Endothelial cell of umbilical vein (primary cell): ENCODE data around the gene SPIRE1. TPM values are rescaled to one million over a fixed set of nuclear protein-coding genes. Genes with fewer than 3 reads are reported as not detected.

Experiments
- BruUV-seq: library from RNA; stranded (reverse); fragments of 400-500 nt; replicated peaks from 2 replicates; lab custom pipeline; 2021; lab: Mats Ljungman, UMichigan
- CTCF ChIA-PET: fragments of 300-600, 350-600 bp; sonication (Branson Sonifier 250); formaldehyde crosslinking; loops from one replicate; lab custom pipeline; 2021; ENCODE audit warnings: antibody characterized with exemption, inconsistent platforms; lab: Charles Lee
- POLR2A ChIA-PET: fragments of 300-600, 350-600 bp; sonication (Branson Sonifier 250); formaldehyde crosslinking; loops from one replicate; lab custom pipeline; 2021; ENCODE audit warnings: antibody characterized with exemption, inconsistent platforms; lab: Charles Lee
- DNase-seq: peaks from one replicate; pipeline ENCODE4 v3.0.0-alpha.2; 2011; ENCODE audit warnings: low read depth, low spot score
- FAIRE-seq: peaks from 2 replicates; lab custom pipeline; 2011; peaks lifted over from hg19 to GRCh38; lab: Jason Lieb, UNC
- H2AFZ ChIP-seq: 2 replicates; pipeline ENCODE4 v1.6.0; 2012; ENCODE audit warnings: low read depth, low read length, control low read depth, inconsistent platforms
- H3K27ac ChIP-seq: 2 replicates; pipeline ENCODE4 v1.5.1; 2011; ENCODE audit warnings: low read depth, mild to moderate bottlenecking, control low read depth, low read length, moderate library complexity; ENCODE audit not compliant: insufficient read depth
- H3K27me3 ChIP-seq, 2 experiments: 2 replicates each; pipeline versions ENCODE4 v1.6.0 to v1.6.1; 2011; ENCODE audit warnings: low read length in 2 of 2, mixed read lengths in 1 of 2; ENCODE audit not compliant: control insufficient read depth in 2 of 2, insufficient read depth in 2 of 2
- H3K36me3 ChIP-seq, 2 experiments: 2 replicates in 1 of 2; 3 replicates in 1 of 2; pipeline ENCODE4 v1.5.1; 2011; ENCODE audit warnings: low read length in 2 of 2, mild to moderate bottlenecking in 1 of 2, moderate library complexity in 1 of 2; ENCODE audit not compliant: control insufficient read depth in 2 of 2, insufficient read depth in 2 of 2; ENCODE audit errors: extremely low read depth in 1 of 2
- H3K4me1 ChIP-seq: 3 replicates; pipeline ENCODE4 v1.5.1; 2011; ENCODE audit warnings: mild to moderate bottlenecking, low read length; ENCODE audit not compliant: control insufficient read depth, insufficient read depth; ENCODE audit errors: extremely low read depth
- H3K4me2 ChIP-seq: 2 replicates; pipeline ENCODE4 v1.6.1; 2011; ENCODE audit warnings: low read length, control low read depth, mixed read lengths; ENCODE audit not compliant: insufficient read depth
- H3K4me3 ChIP-seq, 3 experiments: fragments of 200-600 bp in 1 of 3; sonication (generic), shearing (Covaris generic) in 1 of 3; replicated peaks in 1 of 3; 2 replicates each; pipeline ENCODE4 v1.5.1; 2011 to 2016; ENCODE audit warnings: control low read depth in 3 of 3, low read length in 3 of 3, mild to moderate bottlenecking in 2 of 3, inconsistent platforms in 1 of 3, low read depth in 1 of 3, moderate library complexity in 1 of 3; ENCODE audit not compliant: insufficient read depth in 1 of 3
- H3K79me2 ChIP-seq: 2 replicates; pipeline ENCODE4 v1.6.0; 2012; ENCODE audit warnings: low read length, inconsistent platforms; ENCODE audit not compliant: control insufficient read depth, insufficient read depth
- H3K9ac ChIP-seq: replicated peaks from 2 replicates; pipeline ENCODE3; 2011; ENCODE audit warnings: low read length, control low read depth; ENCODE audit not compliant: insufficient read depth; ENCODE audit errors: extremely low read depth
- H3K9me1 ChIP-seq: replicated peaks from 3 replicates; pipeline ENCODE4 v1.6.0; 2011; ENCODE audit warnings: mild to moderate bottlenecking, low read length; ENCODE audit not compliant: control insufficient read depth, insufficient read depth; ENCODE audit errors: extremely low read depth
- H3K9me3 ChIP-seq: replicated peaks from 2 replicates; pipeline ENCODE4 v1.5.1; 2012; ENCODE audit warnings: low read length, inconsistent platforms; ENCODE audit not compliant: control insufficient read depth, insufficient read depth
- H4K20me1 ChIP-seq: replicated peaks from 2 replicates; pipeline ENCODE3; 2011; ENCODE audit warnings: mild to moderate bottlenecking, low read length; ENCODE audit not compliant: control insufficient read depth, insufficient read depth; ENCODE audit errors: extremely low read depth
- CTCF ChIP-seq, 2 donors: IDR thresholded peaks; 1 replicate in 1 of 2; 2 replicates in 1 of 2; pipeline ENCODE4 v1.5.1; 2011; ENCODE audit warnings: low read length in 2 of 2, mild to moderate bottlenecking in 2 of 2, moderate library complexity in 2 of 2, control low read depth in 1 of 2, inconsistent platforms in 1 of 2, low read depth in 1 of 2; ENCODE audit not compliant: insufficient read depth in 1 of 2; ENCODE audit errors: extremely low read depth in 1 of 2
- EZH2 ChIP-seq: IDR thresholded peaks from 2 replicates; pipeline ENCODE4 v1.6.1; 2012; ENCODE audit warnings: borderline replicate concordance, low read depth, mild to moderate bottlenecking, moderate library complexity, low read length, inconsistent platforms; ENCODE audit not compliant: severe bottlenecking
- FOS ChIP-seq: IDR thresholded peaks from 2 replicates; pipeline ENCODE4 v1.6.1; 2011; ENCODE audit warnings: mild to moderate bottlenecking, low read length, moderate library complexity, borderline replicate concordance; ENCODE audit not compliant: insufficient read depth
- GATA2 ChIP-seq: IDR thresholded peaks from 2 replicates; pipeline ENCODE4 v1.7.0; 2011; ENCODE audit warnings: low read depth, mild to moderate bottlenecking, moderate library complexity, mixed read lengths, low read length; ENCODE audit not compliant: insufficient read length, insufficient read depth
- JUN ChIP-seq: IDR thresholded peaks from 2 replicates; pipeline ENCODE4 v1.6.1; 2011; ENCODE audit warnings: borderline replicate concordance, low read depth; ENCODE audit not compliant: insufficient read length, insufficient read depth
- MYC ChIP-seq: IDR thresholded peaks from one replicate; pipeline ENCODE4 v1.6.1; 2011; ENCODE audit warnings: mild to moderate bottlenecking, low read depth, low read length
- POLR2A ChIP-seq: IDR thresholded peaks from 2 replicates; pipeline ENCODE4 v1.6.1; 2012; ENCODE audit warnings: low read depth, mild to moderate bottlenecking, control low read depth, low read length
- POLR2AphosphoS5 ChIP-seq: IDR thresholded peaks from 2 replicates; pipeline ENCODE4 v1.6.1; 2012; ENCODE audit warnings: low read depth, mild to moderate bottlenecking, control low read depth, low read length, moderate library complexity; ENCODE audit not compliant: insufficient read depth
- dilution Hi-C: fragments of 300-500 bp; cut with MboI; formaldehyde crosslinking; loops from one replicate; pipeline ENCODE4 v1.15.0; 2019; ENCODE audit warnings: low sequenced_read_pairs; ENCODE audit not compliant: extremely low pct_ligation_motif_present
- intact Hi-C: fragments of 100-400 bp; cut with micrococcal nuclease; formaldehyde crosslinking; loops from one replicate; pipeline ENCODE4 v1.10.0; 2022
- polyA plus RNA-seq, 4 experiments: library from polyadenylated mRNA; depleted of rRNA in 3 of 4; stranded (reverse) in 3 of 4; unstranded in 1 of 4; fragments of >200 nt; gene quantifications; 2 replicates each; pipeline versions ENCODE4 v1.2.1 to v1.2.3, GENCODE V29; 2011 to 2012; ENCODE audit warnings: missing spikeins in 1 of 4
- total RNA-seq: library from RNA; stranded (reverse); gene quantifications from 2 replicates; pipeline ENCODE4 v1.2.3, GENCODE V29; 2021
- TF ChIP-seq, protein P1 (sequence below): IDR thresholded peaks from 2 replicates; pipeline ENCODE4 v1.6.1; 2011; ENCODE audit not compliant: insufficient read depth, insufficient read length

The SPIRE1 gene
- total and polyA plus RNA-seq, 2 donors (not counting 3 experiments of a cell fraction or from before 2014, with no cell fraction given) = 13.1 to 44.0 TPM

- H3K27me3 ChIP-seq = no peaks in the 10 kb centered on the region
- DNase-seq = no peak
- no peak for FAIRE-seq
- POLR2A ChIA-PET = interaction anchor here (0.7 kb wide), 2 partner anchors 107 to 259 kb away, joined by 3 to 4 read pairs; no protein-coding TSS in a partner anchor
- peaks cover 3% of the 10 kb centered on the region for H3K4me1 ChIP-seq
- no peaks in the 10 kb centered on the region for H3K79me2 ChIP-seq
- intact Hi-C loops (no loop called here), dilution Hi-C loops (no loop called here)
- H3K9ac ChIP-seq = no peak overlapping the region
- no peaks in the 10 kb centered on the region for H3K9me1 ChIP-seq
- no peak overlapping the region for H2AFZ ChIP-seq
- no peak for TF ChIP-seq GATA2
- TF ChIP-seq EZH2 = no peak
- TF ChIP-seq MYC = no peak
- no peak for TF ChIP-seq JUN
- no peak for TF ChIP-seq POLR2A
- TF ChIP-seq CTCF (IDR thresholded peaks at IDR 0.05; ENCODE audit: extremely low read depth in 1 of 2, insufficient read depth in 1 of 2, low read depth in 1 of 2, low read length in 2 of 2) = no peak
- no peak for TF ChIP-seq FOS
- TF ChIP-seq, protein P1, sequence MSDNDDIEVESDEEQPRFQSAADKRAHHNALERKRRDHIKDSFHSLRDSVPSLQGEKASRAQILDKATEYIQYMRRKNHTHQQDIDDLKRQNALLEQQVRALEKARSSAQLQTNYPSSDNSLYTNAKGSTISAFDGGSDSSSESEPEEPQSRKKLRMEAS = no peak
- TF ChIP-seq POLR2AphosphoS5 = no peak
- BruUV-seq = no TSS peak
- no peak overlapping the region for H3K4me2 ChIP-seq
- CTCF ChIA-PET = no interaction called here
- no peak overlapping the region for H3K27ac ChIP-seq
- H3K36me3 ChIP-seq = no peaks in the 10 kb centered on the region
- no peaks in the 10 kb centered on the region for H4K20me1 ChIP-seq
- H3K4me3 ChIP-seq = no peak overlapping the region
- no peaks in the 10 kb centered on the region for H3K9me3 ChIP-seq
Observed at GRCh38 chr18:12441475-12442034, 216.4 kb downstream of the SPIRE1 start.
